HG03460 (cell line): ENCODE measurements around the gene CD46.
A peak's percentile ranks its signal among the peaks of the same experiment; 100 is the strongest.
"Not testable (repeated sequence)": the region's sequence is repeated elsewhere in the genome, so short reads cannot be mapped to it uniquely, and the experiment has no call there.

Experiments
- ATAC-seq: cut with Tn5 transposase; IDR thresholded peaks from one replicate; pipeline ENCODE4 v1.9.1; 2021; ENCODE audit not compliant: unreplicated experiment

Gene CD46

DNA sequence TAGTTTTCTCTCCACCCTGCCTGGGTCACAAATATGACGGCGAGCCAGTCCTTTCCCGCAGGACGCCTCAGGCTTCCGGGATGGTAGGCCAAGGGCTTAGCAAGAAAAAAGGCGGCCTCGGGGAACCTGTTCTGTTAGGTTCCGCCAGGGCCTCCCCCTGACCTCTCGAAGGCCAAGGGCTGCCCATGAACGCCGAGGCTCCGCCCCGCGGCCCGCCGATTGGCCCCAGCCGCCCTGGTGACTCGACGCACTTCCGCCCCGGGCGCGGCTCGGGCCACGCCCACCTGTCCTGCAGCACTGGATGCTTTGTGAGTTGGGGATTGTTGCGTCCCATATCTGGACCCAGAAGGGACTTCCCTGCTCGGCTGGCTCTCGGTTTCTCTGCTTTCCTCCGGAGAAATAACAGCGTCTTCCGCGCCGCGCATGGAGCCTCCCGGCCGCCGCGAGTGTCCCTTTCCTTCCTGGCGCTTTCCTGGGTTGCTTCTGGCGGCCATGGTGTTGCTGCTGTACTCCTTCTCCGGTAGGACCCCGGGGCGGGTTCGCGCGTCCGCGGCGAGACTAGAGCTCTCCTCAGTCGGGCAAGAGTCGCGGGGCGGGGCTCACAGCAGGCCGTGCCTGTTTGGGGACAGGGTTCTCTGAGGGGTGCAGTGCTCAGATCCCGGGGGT lies at the start of gene CD46:
Gene CD46, plus strand, starts transcription at position 265 of the 666 bp plus-strand sequence. Its CDS starts 159 bp downstream, at position 424.
- ATAC-seq: peak; percentile 94

DNA sequence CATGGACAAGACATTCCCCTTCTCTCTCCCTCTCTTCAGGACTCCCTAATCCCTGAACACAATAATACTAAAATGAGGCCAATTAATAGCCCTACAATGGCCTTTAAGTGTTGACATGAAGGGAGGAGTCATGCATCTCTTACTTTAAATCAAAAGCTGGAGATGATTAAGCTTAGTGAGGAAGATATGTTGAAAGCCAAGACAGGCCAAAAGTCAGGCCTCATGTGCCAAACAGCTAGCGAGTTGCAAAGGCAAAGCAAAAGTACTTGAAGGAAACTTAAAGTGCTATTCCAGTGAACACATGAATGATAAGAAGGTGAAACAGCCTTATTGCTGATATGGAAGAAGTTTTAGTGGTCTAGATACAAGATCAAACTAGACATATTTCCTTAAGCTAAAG lies 49.5 kb upstream of the CD46 start:
- ATAC-seq: no peak

DNA sequence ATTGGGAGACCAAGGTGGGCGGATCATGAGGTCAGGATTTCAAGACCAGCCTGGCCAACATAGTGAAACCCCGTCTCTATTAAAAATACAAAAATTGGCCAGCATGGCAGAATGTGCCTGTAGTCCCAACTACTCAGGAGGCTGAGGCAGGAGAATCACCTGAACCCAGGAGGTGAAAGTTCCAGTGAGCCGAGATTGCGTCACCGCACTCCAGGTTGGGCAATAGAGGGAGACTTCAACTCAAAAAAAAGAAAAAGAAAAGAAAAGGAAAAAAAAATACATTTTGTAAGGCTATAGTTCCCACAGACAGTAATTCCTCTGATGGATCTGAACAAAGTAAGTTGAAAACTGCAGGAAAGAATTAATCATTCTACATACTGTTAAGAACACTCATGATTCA lies 48.1 kb upstream of the CD46 start:
- no peak for ATAC-seq

DNA sequence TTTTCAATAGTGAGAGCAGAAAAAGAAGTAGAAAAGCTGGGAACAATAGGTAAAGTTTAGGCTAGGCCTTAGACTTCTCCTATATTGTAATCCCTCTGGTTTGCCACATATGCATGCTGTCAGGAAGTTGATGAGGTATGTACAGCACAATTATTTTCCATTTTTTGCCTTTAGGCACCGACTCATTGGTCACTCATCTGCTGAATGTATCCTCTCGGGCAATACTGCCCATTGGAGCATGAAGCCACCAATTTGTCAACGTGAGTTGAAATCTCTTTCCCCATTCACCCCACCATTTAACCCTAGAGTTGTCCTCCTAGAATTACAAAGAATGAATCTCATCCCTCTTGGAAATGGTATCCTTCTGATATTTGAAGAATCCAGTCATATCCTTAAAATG lies 43.9 kb upstream of the CD46 start:
- ATAC-seq: not testable (repeated sequence)

DNA sequence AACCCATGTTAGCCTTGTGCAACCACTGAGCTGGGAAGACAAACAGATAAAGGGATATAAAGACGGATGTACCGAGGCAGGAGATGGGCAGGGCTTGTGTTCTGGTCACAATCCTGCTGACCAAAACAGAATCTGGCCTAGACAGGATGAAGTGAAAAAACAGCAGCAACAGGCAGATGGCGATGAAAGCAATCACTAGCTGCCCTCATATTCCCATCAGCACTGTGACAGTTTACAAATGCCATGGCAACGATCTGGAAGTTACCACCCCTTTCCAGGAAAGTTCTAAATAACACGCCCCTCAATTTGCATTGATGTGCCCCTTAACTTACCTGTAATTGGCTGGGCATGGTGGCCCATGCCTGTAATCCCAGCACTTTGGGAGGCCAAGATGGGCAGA lies 40.6 kb upstream of the CD46 start:
- ATAC-seq: no peak

DNA sequence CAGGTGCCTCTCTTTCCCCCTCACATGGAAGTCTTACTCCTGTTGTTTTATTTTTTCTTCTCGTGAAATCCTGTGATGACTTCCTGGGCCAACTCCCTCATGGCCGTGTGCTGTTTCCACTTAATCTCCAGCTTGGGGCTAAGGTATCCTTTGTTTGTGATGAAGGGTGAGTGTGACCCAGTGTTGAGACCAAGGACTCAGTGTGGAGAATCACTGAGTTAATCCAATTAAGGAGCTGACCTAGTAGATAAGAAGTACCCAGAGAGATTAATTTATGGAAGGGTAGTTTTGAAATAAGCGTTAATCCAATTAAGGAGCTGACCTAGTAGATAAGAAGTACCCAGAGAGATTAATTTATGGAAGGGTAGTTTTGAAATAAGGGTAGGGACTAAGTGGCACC lies 39.2 kb upstream of the CD46 start:
- ATAC-seq: not testable (repeated sequence)

DNA sequence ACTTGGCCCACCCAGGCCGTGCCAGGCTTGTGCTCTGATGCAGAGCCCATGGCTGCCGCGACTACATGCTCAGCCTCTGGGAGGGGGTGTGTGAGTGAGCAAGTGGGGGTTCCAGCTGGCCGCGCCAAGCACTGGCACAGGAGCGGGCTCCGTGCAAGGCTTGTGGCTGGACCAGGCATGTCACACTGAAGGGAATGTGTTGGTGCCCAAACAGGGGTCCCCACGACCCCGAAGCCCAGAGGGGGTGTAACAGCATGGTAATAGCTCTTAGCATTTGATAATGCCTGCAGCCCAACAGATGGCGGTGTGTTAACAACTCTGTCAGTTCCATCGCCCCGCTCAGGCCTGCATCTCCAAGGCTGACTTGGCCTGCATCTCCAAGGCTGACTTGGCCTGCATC lies 38.3 kb upstream of the CD46 start:
- ATAC-seq: no peak

DNA sequence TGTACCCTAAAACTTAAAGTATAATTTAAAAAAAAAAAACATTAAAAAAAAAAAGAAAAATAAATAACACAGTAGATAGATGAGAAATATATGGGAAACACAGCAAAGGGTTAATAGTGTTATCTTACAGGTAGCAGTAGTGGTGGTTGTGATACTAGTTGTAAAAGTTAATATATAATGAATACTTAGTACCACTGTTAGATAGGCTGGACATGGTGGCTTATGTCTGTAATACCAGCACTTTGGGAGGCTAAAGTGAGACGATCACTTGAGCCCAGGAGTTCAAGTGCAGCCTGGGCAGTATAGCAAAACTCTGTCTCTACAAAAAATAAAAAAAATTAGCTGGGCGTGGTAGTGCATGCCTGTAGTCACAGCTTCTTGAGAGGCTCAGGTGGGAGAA lies 32.6 kb upstream of the CD46 start:
- ATAC-seq: no peak

DNA sequence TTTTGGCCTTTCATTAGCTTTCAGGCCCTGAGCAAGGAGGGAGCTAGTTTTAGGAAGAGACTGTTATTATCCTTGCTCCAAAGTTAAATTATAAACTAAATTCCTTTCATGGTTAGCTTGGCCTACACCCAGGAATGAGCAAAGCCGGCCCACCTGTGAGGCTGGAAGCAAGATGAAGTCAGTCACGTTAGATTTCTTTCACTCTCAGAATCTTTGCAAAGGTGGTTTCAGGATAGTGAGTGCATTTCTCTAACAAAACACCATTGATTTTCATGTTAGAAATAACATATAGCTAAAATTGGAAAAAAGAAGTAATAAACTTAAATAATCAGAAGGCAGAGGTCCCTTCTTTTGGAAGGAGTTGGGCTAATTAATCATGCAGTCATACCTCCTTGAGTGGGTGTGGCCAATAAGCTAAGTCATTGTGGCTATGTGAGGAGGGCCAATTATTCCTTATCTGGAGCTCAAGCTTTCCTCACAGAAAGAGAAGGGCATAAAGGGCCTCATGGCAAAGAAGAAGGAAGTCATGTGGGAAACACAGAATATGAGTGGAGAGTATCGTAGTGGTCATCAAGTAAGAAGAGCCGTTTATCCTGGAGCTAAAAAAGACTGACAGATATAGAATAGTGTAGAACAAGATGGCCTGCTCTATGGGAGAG lies 23.5 kb upstream of the CD46 start:
- not testable (repeated sequence) for ATAC-seq

DNA sequence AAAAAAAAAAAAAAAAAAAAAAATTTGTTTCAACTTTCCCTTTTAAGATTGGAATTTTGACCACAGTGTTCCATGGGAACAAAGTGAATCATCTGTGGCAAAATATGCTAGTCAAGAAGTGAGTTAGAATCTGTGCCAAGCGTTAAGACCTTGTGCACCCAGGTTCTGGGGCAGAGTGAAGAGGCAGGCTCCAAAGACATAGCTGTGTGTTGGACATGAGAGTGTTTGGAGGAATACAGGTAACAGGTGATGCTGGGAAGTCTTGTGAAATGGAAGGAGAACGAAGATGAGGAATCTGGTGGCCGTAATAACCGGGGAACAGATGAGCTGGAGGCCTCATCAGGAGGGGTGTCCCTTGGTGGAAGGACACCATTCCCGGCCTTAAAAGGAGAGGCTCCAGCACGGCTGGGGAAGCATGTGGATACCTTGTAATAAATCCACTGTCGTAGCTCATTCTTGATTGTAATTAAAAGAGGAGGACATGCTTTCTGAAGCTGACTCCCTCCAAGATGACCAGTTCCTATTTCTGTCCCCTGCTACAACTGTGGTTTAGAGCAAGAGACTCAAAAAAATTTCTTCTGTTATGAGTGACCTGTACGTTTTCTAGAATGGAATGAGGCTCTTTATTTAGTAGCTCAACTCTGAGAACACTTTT lies 14.2 kb upstream of the CD46 start:
- ATAC-seq: not testable (repeated sequence)

DNA sequence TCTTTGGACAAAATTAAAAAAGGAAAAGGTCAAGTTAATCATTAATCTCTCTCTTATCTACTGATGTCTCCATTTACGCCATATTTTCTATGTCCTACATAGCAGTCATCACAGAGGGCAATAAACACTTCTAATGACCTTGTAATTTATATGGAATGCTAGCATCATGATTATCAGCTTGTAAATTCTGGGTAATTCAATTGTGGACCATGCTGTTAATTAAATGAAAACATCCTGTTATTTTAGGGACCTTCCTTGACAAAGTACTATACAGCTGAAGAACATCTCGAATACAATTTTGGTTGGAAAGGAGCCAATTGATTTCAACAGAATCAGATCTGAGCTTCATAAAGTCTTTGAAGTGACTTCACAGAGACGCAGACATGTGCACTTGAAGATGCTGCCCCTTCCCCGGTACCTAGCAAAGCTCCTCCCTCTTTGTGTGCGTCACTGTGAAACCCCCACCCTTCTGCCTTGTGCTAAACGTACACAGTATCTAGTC lies 13.6 kb upstream of the CD46 start:
- ATAC-seq: not testable (repeated sequence)

DNA sequence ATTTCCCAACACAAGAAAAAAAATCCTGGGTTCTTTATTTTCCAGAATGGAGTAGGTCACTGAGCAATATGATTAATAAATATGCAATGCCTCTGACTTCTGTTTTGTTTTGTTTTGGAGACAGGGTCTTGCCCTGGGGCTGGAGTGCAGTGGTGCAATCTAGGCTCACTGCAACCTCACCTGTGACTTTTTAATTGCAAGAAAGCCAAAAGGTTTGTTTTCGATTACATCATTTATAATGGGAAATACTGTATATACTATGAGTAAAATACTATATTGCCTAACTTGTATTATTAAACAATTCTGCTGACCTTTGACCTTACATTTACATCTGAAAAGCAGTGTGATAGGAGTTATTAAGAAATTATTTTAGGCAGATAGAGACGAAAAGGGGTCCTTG lies 11.6 kb upstream of the CD46 start:
- ATAC-seq: no peak

DNA sequence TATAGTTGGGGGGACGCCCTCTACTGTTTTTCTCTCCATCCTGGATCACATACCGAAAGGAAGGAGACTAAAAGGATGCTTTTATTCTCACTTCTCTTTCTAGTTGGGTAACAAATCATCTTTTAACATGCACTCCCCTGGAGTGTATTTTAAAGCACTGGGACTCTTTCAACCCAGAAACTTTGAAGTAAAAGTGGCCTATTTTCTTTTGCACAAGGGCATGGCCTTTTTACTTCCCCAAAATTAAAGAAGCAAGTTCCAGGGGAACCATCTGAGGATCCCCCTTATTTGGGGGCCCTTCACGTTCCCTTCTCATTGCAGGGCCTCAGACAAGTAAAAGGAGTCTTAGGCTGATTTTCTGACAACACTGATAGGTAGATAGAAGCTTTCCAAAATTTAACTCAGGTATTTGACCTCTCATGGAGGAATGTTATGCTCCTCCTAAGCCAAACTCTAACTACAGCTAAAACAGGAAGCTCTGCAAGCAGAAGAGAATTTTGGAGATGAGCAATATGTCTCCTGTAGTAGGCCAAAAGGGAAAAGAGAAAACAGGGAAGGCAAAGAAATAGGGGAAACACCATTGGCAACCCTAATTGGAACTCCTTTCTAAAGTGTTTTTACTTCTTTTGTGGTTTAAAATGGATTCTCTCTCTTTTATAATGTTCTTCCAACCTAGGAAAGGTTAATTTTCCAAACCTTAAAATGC lies 8.9 kb upstream of the CD46 start:
- no peak for ATAC-seq

DNA sequence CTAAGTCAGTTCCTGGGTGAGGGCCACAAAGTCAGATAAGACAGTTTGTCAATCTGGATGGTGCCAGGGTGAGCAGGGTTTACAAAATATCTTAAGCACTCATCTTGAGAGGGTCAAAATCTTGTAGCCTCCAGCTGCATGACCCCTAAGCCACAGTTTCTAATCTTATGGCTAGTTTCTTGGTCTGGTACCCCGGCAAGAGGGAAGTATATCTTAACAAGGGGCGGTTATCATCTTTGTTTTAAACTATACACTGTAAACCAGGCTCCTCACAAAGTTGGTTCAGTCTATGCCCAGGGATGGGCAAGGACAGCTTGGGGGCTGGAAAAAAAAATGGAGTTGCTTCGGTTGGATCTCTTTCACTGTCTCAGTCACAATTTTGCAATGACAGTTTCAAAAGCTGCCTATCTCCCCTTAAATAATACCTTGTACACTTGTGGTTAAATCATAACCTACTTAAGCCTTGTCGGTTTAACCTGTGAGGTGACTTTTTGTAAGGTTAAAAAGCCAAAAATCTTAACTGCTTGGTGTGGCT lies 7.8 kb upstream of the CD46 start:
- ATAC-seq: no peak

DNA sequence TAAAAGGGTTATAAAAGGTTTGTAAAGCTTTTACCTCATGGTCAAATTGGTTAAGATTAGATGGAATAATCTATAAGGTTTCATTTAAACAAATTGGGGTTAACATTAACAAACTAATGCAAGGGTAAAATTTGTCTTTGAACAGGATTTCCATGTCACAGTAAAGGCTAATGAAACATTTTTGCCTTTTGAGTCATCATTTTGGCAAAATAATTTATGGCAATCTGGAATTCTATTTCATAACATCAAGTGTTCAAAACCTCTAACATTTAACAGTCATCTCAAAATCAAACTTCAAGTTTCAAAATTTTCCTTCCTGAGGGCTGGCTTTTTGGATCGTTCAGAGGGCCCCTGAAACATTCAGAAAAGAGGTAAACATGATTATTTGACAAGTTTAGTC lies 6.6 kb upstream of the CD46 start:
- ATAC-seq: no peak

DNA sequence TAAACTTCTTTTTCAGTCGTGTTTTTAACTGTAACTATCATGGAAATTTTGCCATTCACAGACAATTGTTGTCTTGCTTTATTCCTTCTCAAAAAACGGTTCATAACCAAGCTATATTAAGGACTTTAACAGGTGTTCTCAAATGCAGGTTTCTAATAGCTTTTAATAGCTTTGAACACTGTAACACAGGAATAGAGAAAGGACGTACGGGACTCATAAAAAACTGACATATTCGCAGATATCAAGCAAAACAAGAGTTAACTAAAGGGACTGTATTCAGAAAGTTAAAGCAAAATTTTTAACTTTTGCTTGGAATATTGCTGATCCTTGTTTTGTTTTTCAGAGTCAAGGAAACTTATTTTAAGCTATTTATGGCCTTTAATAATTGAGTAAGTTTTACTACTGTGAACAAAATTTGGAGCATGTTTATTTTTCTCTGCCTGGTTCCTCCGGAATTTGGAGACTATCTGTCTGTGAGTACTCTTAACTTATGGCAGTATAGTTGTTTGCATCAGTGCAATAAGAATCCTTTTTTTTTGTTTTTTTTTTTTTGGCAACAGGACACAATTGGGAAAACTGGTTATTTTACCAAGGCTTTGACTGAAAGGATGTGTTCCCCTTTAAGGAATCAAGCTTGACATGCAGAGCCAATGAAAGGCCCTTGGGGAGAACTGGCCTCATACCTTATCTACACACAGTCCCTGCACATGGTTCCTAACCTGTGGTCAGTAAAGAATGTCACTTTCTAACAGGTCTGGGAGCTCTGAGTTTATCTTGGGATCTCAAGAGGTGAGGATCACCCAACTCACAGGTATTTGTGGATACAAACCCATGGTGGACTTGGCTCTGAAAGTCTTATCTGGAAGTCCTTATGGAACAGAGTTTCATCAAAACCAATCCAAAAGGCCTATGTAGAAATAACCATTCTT lies 5.8 kb upstream of the CD46 start:
- no peak for ATAC-seq

DNA sequence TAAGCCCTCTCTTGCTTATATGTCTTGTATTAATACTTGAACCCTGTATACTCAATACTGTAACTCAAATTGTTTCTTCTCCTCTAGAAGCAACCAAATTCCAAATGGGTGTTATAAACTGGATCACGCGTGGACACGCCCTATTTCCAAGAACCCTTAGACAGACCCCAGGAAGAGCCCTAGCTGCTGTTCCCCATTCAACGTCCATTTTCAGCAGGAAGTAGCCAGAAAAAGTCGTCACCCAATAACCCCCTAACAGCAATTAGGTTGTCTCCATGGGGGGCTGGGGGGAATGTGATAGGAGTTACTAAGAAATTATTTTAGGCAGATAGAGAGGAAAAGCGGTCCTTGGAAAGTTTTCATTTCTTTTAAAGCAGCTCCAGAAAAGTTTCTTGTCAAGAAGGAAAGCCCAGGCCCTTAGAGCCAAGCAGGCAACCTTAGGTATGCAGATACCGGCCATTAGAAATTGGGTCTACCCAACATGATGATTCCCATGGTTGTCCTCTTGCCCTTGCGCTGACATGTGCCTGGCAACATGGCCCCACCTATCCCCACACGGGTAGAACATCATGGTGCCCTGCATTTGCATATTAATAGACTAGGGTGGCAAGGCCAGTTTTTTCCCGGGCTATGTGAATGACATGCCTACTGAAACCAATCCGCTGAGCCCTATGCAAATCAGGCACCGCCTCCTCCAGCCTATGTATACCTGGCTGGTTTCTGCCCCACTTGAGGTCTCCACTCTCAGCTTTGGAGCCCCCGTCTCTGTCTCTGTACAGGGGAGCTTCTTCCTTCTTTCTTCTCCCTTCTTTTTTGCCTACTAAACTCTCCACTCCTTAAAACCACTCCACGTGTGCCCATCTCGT lies 4.0 kb upstream of the CD46 start:
- ATAC-seq: no peak

DNA sequence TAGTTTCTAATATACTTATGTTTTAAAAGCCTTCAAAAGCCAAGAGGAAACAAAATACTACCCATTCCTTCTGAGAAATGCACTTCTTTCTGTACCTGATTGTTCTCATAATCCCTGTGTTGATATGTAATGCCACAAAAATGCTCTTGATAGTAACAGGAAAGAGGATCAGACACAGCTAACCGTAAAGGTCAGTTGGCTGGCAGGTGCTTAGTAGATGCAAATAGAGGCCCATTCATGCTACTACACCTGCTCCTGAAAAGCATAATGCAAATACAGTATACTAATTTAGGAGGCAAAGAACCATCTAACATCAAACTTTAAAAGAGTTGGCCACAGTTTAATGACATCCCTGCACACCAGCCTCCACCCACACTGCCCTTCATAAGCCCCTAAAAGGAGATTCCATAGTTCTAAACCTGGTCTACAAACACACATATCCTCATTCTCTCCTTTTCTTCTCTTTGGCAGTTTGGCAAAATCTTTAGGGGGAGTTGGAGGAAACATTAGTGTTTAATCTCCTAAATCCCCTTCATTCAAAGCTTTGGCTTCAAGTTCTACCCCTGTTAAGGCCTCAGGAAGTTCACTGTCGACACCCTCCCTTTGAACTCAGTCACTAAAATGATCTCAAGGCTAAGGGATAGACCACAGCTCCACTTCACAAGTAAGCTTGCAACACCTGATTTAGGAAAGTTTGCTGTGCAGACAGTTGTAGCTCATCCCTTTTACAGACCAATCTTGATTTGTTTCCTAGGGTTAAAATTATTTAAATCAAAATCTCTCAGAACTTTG lies 2.9 kb upstream of the CD46 start:
- ATAC-seq: no peak
